Panc1 (cell line): ENCODE measurements around the gene CD2BP2. TPM values are rescaled to one million over a fixed set of nuclear protein-coding genes. Genes with fewer than 3 reads are reported as not detected.

Experiments used
- ATAC-seq: fragments of 200-7000 bp; cut with Tn5 transposase; 2 replicates; pipeline ENCODE4 v1.9.1; 2020; ENCODE audit warnings: mild to moderate bottlenecking, moderate library complexity
- BruUV-seq: library from RNA; stranded (reverse); fragments of 400-500 nt; replicated peaks from 2 replicates; lab custom pipeline; 2021; lab: Mats Ljungman, UMichigan
- CTCF ChIA-PET: fragments of 300-600 bp; sonication (Branson Sonifier 250); formaldehyde crosslinking; loops from one replicate; lab custom pipeline; 2022; ENCODE audit warnings: antibody characterized with exemption; lab: Charles Lee
- POLR2A ChIA-PET: fragments of 300-600 bp; sonication (Branson Sonifier 250); formaldehyde crosslinking; loops from one replicate; lab custom pipeline; 2022; ENCODE audit warnings: antibody characterized with exemption; lab: Charles Lee
- DNase-seq: peaks from one replicate; pipeline ENCODE4 v3.0.0-alpha.2; 2010; ENCODE audit warnings: low read depth, low spot score
- H3K27ac ChIP-seq: 2 replicates; pipeline ENCODE4 v1.5.1; 2011; ENCODE audit warnings: mild to moderate bottlenecking, low read length, inconsistent platforms
- H3K27me3 ChIP-seq: fragments of 200-500 bp; sonication (Bioruptor generic); 2 replicates; pipeline ENCODE4 v1.6.0; 2014; ENCODE audit warnings: low read length, inconsistent platforms; ENCODE audit not compliant: control insufficient read depth, insufficient read depth
- H3K36me3 ChIP-seq: fragments of 200-500 bp; sonication (Bioruptor generic); 2 replicates; pipeline ENCODE4 v1.5.1; 2014; ENCODE audit warnings: inconsistent platforms, mild to moderate bottlenecking, low read length, moderate library complexity; ENCODE audit not compliant: control insufficient read depth, insufficient read depth
- H3K4me1 ChIP-seq: 2 replicates; pipeline ENCODE4 v1.5.1; 2011; ENCODE audit warnings: inconsistent platforms, mild to moderate bottlenecking, low read length, moderate library complexity; ENCODE audit not compliant: control insufficient read depth, insufficient read depth
- H3K4me3 ChIP-seq, 2 experiments: 2 replicates each; pipeline ENCODE4 v1.5.1; 2011 to 2012; ENCODE audit warnings: low read depth in 2 of 2, low read length in 2 of 2, mild to moderate bottlenecking in 2 of 2, inconsistent platforms in 1 of 2, moderate library complexity in 1 of 2
- H3K9me3 ChIP-seq: fragments of 200-500 bp; sonication (Bioruptor generic); 2 replicates; pipeline ENCODE4 v1.5.1; 2014; ENCODE audit warnings: low read depth, mild to moderate bottlenecking, inconsistent platforms, low read length, moderate library complexity; ENCODE audit not compliant: control insufficient read depth, insufficient read depth
- POLR2AphosphoS5 ChIP-seq: IDR thresholded peaks from 2 replicates; pipeline ENCODE4 v1.6.1; 2012; ENCODE audit warnings: mild to moderate bottlenecking, low read depth, low read length, moderate library complexity
- REST ChIP-seq, 2 experiments: IDR thresholded peaks; 2 replicates each; pipeline ENCODE4 v1.6.1; 2011 to 2012; ENCODE audit warnings: low read depth in 2 of 2, control low read depth in 1 of 2, low read length in 1 of 2, mild to moderate bottlenecking in 1 of 2, moderate library complexity in 1 of 2; ENCODE audit not compliant: insufficient read depth in 1 of 2
- SIN3A ChIP-seq: IDR thresholded peaks from 2 replicates; pipeline ENCODE4 v1.6.1; 2012; ENCODE audit warnings: low read depth, mild to moderate bottlenecking, low read length, moderate library complexity, borderline replicate concordance; ENCODE audit not compliant: insufficient read depth
- TCF7L2 ChIP-seq: IDR thresholded peaks from 2 replicates; pipeline ENCODE4 v1.6.1; 2011; ENCODE audit warnings: mild to moderate bottlenecking, low read depth, low read length, inconsistent platforms
- in situ Hi-C: cut with HindIII; loops from 2 replicates; pipeline ENCODE4 v1.10.0; 2016; ENCODE audit warnings: low sequenced_read_pairs, low pct_unique_long_range_greater_than_20kb
- intact Hi-C: fragments of 100-400 bp; cut with micrococcal nuclease; formaldehyde crosslinking; loops from one replicate; pipeline ENCODE4 v1.10.0; 2022; ENCODE audit not compliant: unreplicated experiment
- total RNA-seq: library from RNA; stranded (reverse); gene quantifications from one replicate; pipeline ENCODE4 v1.2.1, GENCODE V29; 2021; ENCODE audit not compliant: unreplicated experiment
- TF ChIP-seq, protein P1 (sequence below): fragments of 450-650 bp; IDR thresholded peaks from 2 replicates; pipeline ENCODE4 v1.5.1; 2017; ENCODE audit warnings: mild to moderate bottlenecking

CD2BP2 gene
- total RNA-seq, 1 experiment from 2014 or later: 90.7 TPM

GRCh38 chr16:30374538-30374937, 19.4 kb upstream of the CD2BP2 start, which contains the start of gene MYL11:
Gene MYL11, plus strand, starts transcription at chr16:30374802. Its CDS starts 56 bp downstream, at chr16:30374858.
- DNase-seq: no peak
- intact Hi-C loops (no loop called here), in situ Hi-C loops (no loop called here)
- TF ChIP-seq REST (IDR thresholded peaks at IDR 0.05; ENCODE audit: insufficient read depth in 1 of 2, low read depth in 2 of 2, low read length in 1 of 2): no peak
- no peak for TF ChIP-seq TCF7L2
- TF ChIP-seq POLR2AphosphoS5: no peak
- no peak for TF ChIP-seq SIN3A
- TF ChIP-seq, protein P1, sequence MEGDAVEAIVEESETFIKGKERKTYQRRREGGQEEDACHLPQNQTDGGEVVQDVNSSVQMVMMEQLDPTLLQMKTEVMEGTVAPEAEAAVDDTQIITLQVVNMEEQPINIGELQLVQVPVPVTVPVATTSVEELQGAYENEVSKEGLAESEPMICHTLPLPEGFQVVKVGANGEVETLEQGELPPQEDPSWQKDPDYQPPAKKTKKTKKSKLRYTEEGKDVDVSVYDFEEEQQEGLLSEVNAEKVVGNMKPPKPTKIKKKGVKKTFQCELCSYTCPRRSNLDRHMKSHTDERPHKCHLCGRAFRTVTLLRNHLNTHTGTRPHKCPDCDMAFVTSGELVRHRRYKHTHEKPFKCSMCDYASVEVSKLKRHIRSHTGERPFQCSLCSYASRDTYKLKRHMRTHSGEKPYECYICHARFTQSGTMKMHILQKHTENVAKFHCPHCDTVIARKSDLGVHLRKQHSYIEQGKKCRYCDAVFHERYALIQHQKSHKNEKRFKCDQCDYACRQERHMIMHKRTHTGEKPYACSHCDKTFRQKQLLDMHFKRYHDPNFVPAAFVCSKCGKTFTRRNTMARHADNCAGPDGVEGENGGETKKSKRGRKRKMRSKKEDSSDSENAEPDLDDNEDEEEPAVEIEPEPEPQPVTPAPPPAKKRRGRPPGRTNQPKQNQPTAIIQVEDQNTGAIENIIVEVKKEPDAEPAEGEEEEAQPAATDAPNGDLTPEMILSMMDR: no peak
- ChIA-PET POLR2A (interaction anchor here (0.5 kb wide), 1 partner anchor 52 kb away, joined by 14 read pairs; no protein-coding TSS in a partner anchor), CTCF (no interaction called here)
- Histone ChIP-seq H3K4me3 (no peak within 1 kb of the TSS), H3K4me1 (peaks cover 10% of the 10 kb centered on the region), H3K27ac (no peak within 1 kb of the TSS), H3K9me3 (no peaks in the 10 kb centered on the region), H3K27me3 (no peaks in the 10 kb centered on the region), H3K36me3 (no peaks in the 10 kb centered on the region; the same call in 1 of the 2 replicates)
- no peak for ATAC-seq
- no TSS peak for BruUV-seq

- H3K27me3 ChIP-seq: no peaks in the 10 kb centered on the region
- H3K9me3 ChIP-seq: no peaks in the 10 kb centered on the region
- no peaks in the 10 kb centered on the region; the same call in 1 of the 2 replicates for H3K36me3 ChIP-seq
- intact Hi-C loops: no loop called here
- no peak overlapping the region for H3K27ac ChIP-seq
- no TSS peak for BruUV-seq
- no peak overlapping the region for H3K4me3 ChIP-seq
- ChIA-PET POLR2A (no interaction called here), CTCF (no interaction called here)
- no peak for DNase-seq
- TF ChIP-seq, protein P1: no peak
- TF ChIP-seq TCF7L2 (no peak), REST (IDR thresholded peaks at IDR 0.05; ENCODE audit: insufficient read depth in 1 of 2, low read depth in 2 of 2, low read length in 1 of 2) (no peak), SIN3A (no peak)
- in situ Hi-C loops: no loop called here
- ATAC-seq: no peak
- peaks cover 7% of the 10 kb centered on the region for H3K4me1 ChIP-seq
Measured at GRCh38 chr16:30372725-30373124, 17.6 kb upstream of the CD2BP2 start.
